Eye (tissue), 1 donor: ENCODE measurements around the gene TAF11L6.
"Not testable (repeated sequence)": the region's sequence is repeated elsewhere in the genome, so short reads cannot be mapped to it uniquely, and the experiment has no call there.

Experiments
- DNase-seq: peaks from one replicate; pipeline ENCODE4 v3.0.0-alpha.2; 2015

Gene TAF11L6

DNA sequence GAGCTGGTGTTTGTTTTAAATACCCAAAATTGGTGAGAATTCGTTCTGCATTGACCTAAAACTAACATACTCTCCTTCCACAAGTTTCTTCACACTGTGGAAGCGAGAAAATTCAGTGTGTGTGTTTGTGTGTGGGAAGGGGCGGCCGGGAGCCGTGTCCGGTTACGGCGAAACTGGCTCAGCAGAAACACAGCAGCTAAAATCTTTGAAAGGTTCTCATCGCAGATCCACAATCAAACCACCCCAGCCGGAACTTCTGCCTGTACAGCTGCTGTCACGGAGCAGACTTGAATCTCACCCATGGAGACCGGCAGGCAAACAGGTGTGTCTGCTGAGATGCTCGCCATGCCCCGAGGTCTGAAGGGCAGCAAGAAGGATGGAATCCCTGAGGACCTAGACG lies at the start of gene TAF11L6:
Gene TAF11L6, plus strand, starts transcription at position 301 of the 400 bp plus-strand sequence.
- DNase-seq: not testable (repeated sequence)

- DNase-seq: peak; percentile 55
These were observed 47.1 kb upstream of the TAF11L6 start for GRCh38 chr5:17481378-17481777.

DNA sequence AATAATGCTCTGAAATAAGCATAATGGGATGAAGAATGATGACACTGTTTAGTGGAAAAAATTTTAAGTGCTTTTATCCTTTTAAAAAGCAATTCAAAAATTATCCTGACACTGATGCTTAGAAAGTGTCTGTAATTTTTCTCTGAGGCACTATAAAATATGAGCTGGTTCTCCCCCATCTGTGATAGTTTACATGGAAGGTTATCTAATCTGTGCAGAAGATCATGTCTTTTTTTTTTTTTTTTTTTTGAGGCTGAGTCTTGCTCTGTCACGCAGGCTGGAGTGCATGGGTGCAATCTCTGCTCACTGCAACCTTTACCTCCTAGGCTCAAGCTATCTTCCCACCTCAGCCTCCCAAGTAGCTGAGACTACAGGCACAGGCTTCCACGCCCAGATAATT lies 45.7 kb upstream of the TAF11L6 start:
- no peak for DNase-seq

- not testable (repeated sequence) for DNase-seq
These were observed 41.9 kb upstream of the TAF11L6 start for GRCh38 chr5:17486464-17487173.

- DNase-seq: no peak
These were observed 41.3 kb upstream of the TAF11L6 start for GRCh38 chr5:17487174-17487512.

- not testable (repeated sequence) for DNase-seq
These were observed 37.2 kb upstream of the TAF11L6 start for GRCh38 chr5:17491257-17491656.

- no peak for DNase-seq
These were observed 35.7 kb upstream of the TAF11L6 start for GRCh38 chr5:17492770-17493169.

- DNase-seq: no peak
These were observed 31.0 kb upstream of the TAF11L6 start for GRCh38 chr5:17497446-17497845.

DNA sequence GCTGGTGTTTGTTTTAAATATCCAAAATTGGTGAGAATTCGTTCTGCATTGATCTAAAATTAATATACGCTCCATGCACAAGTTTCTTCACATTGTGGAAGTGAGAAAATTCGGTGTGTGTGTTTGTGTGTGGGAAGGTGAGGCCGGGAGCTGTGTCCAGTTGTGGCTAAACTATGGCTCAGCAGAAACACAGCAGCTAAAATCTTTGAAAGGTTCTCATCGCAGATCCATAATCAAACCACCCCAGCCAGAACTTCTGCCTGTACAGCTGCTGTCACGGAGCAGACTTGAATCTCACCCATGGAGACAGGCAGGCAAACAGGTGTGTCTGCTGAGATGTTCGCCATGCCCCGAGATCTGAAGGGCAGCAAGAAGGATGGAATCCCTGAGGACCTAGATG lies 30.5 kb upstream of the TAF11L6 start, which contains the start of gene TAF11L2:
Gene TAF11L2, plus strand, starts transcription at position 301 of the 400 bp plus-strand sequence.
- DNase-seq: not testable (repeated sequence)

- no peak for DNase-seq
These were observed 16.6 kb upstream of the TAF11L6 start for GRCh38 chr5:17511775-17512325.

DNA sequence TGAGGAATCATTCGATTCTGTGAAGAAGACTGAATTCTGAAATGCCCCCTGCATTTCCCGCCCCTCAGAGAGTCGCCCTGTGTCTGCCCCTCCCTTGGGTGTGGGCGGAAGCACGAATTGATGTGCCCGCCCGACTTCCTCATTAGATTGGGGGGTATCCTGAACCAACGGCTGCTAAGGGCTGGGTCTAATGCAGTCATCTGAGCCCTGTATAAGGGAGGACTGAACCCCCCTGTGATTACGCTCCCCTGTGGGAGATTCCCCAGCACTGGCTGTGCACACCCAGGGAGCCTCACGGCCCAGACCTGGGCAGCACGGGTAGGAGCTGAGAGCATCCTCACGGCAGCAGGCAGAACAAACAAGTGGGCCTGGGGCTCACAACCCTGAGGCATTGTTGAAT lies 10.9 kb upstream of the TAF11L6 start:
- DNase-seq: not testable (repeated sequence)

GRCh38 chr5:17518067-17518466 lies 10.4 kb upstream of the TAF11L6 start, which contains the start of gene TAF11L3:
Gene TAF11L3 (plus strand): TSS chr5:17518367.
- DNase-seq: not testable (repeated sequence)

DNA sequence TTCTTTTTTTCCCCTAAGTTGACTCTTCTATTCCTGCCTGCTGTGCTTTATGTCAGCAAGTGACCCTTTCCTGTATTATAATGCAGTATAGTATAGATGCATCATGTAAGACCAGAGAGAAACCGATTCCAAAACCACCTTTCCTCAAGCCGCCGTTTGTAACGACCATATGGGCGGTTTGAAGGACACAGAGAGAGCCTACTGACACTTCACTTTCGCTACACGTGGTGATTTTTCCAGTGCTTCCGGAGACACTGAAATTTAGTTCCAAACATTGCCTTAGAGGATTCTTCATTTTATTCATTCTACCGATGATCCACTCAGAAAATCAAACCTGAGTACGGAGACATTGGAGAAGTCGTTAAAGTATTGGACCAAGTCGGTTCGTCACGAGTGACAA lies 9.0 kb upstream of the TAF11L6 start:
- DNase-seq: not testable (repeated sequence)

DNA sequence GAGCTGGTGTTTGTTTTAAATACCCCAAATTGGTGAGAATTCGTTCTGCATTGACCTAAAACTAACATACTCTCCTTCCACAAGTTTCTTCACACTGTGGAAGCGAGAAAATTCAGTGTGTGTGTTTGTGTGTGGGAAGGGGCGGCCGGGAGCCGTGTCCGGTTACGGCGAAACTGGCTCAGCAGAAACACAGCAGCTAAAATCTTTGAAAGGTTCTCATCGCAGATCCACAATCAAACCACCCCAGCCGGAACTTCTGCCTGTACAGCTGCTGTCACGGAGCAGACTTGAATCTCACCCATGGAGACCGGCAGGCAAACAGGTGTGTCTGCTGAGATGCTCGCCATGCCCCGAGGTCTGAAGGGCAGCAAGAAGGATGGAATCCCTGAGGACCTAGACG lies 7.0 kb upstream of the TAF11L6 start, which contains the start of gene TAF11L4:
Gene TAF11L4, plus strand, starts transcription at position 301 of the 400 bp plus-strand sequence.
- not testable (repeated sequence) for DNase-seq

GRCh38 chr5:17524935-17525334 lies 3.5 kb upstream of the TAF11L6 start, which contains the start of gene TAF11L5:
Gene TAF11L5 (plus strand): TSS chr5:17525235.
- DNase-seq: not testable (repeated sequence)

GRCh38 chr5:17526504-17526903 lies 2.0 kb upstream of the TAF11L6 start:
- DNase-seq: not testable (repeated sequence)
